Hepatocyte (in vitro differentiated cells): Measurements from ENCODE around the gene ADGRA1. TPM values are rescaled to one million over a fixed set of nuclear protein-coding genes. Genes with fewer than 3 reads are reported as not detected.
A peak's percentile ranks its signal among the peaks of the same experiment; 100 is the strongest.
"Not testable (repeated sequence)": the region's sequence is repeated elsewhere in the genome, so short reads cannot be mapped to it uniquely, and the experiment has no call there.

Experiments
- DNase-seq: peaks from one replicate; pipeline ENCODE4 v3.0.0-alpha.2; 2016; ENCODE audit warnings: low spot score
- H2AFZ ChIP-seq: fragments of 200-600 bp; sonication (generic); 2 replicates; pipeline ENCODE4 v1.6.0; 2016; ENCODE audit warnings: antibody characterized with exemption, mild to moderate bottlenecking
- H3K27ac ChIP-seq: fragments of 200-600 bp; sonication (generic); 2 replicates; pipeline ENCODE4 v1.5.1; 2016; ENCODE audit warnings: mild to moderate bottlenecking
- H3K27me3 ChIP-seq: fragments of 200-600 bp; sonication (generic); 2 replicates; pipeline ENCODE4 v1.6.1; 2016
- H3K36me3 ChIP-seq: fragments of 200-600 bp; sonication (generic); replicated peaks from 2 replicates; pipeline ENCODE4 v1.5.1; 2016; ENCODE audit warnings: low read depth; ENCODE audit not compliant: insufficient read depth
- H3K4me1 ChIP-seq: fragments of 200-600 bp; sonication (generic); 2 replicates; pipeline ENCODE4 v1.5.1; 2016; ENCODE audit warnings: mild to moderate bottlenecking, moderate library complexity; ENCODE audit not compliant: insufficient read depth
- H3K4me2 ChIP-seq: fragments of 200-600 bp; sonication (generic); 2 replicates; pipeline ENCODE4 v1.6.0; 2016
- H3K4me3 ChIP-seq: fragments of 200-600 bp; sonication (generic); 2 replicates; pipeline ENCODE4 v1.5.1; 2016; ENCODE audit warnings: mild to moderate bottlenecking
- H3K79me2 ChIP-seq: fragments of 200-600 bp; sonication (generic); 2 replicates; pipeline ENCODE4 v1.6.0; 2017; ENCODE audit warnings: mild to moderate bottlenecking
- H3K9me2 ChIP-seq: fragments of 200-600 bp; sonication (generic); replicated peaks from 2 replicates; pipeline ENCODE4 v1.6.0; 2017; ENCODE audit warnings: mild to moderate bottlenecking; ENCODE audit not compliant: insufficient read depth
- H3K9me3 ChIP-seq: fragments of 200-600 bp; sonication (generic); 2 replicates; pipeline ENCODE4 v1.5.1; 2016; ENCODE audit warnings: low read depth, mild to moderate bottlenecking
- H4K20me1 ChIP-seq: fragments of 200-600 bp; sonication (generic); 2 replicates; pipeline ENCODE4 v1.6.0; 2016; ENCODE audit warnings: mild to moderate bottlenecking; ENCODE audit not compliant: insufficient read depth, poor library complexity, severe bottlenecking
- CTCF ChIP-seq: fragments of 200-600 bp; sonication (generic); IDR thresholded peaks from 2 replicates; pipeline ENCODE4 v1.5.1; 2016; ENCODE audit warnings: antibody characterized with exemption, mild to moderate bottlenecking; ENCODE audit not compliant: poor library complexity
- EZH2 ChIP-seq: fragments of 200-600 bp; sonication (generic); IDR thresholded peaks from 2 replicates; pipeline ENCODE4 v1.6.1; 2016; ENCODE audit warnings: antibody characterized with exemption, mild to moderate bottlenecking, borderline replicate concordance
- EZH2phosphoT487 ChIP-seq: fragments of 200-600 bp; sonication (generic); IDR thresholded peaks from one replicate; pipeline ENCODE4 v1.6.1; 2018; ENCODE audit warnings: antibody characterized with exemption, mild to moderate bottlenecking, low read depth, moderate library complexity; ENCODE audit not compliant: unreplicated experiment, severe bottlenecking
- WGBS: methylation state at CpG from one replicate; pipeline ENCODE4 v1.1.6; 2016; ENCODE audit warnings: low lambda C conversion rate; ENCODE audit errors: missing lambda C conversion rate; 5-methylcytosine and 5-hydroxymethylcytosine counted together
- polyA plus RNA-seq: library from polyadenylated mRNA; unstranded; fragments of >200 nt; fragmentation: Nextera tagmentation; extraction: Ambion mirVana; gene quantifications from 2 replicates; pipeline ENCODE4 v1.2.1, GENCODE V29; 2016
- total RNA-seq: library from RNA; depleted of rRNA; stranded (reverse); fragments of >200 nt; gene quantifications from 2 replicates; pipeline ENCODE4 v1.2.3, GENCODE V29; 2014

The ADGRA1 gene
- total and polyA plus RNA-seq, 2 experiments from 2014 or later, result 0.47 TPM; not detected in 1

- Histone ChIP-seq H3K4me2 (no peak overlapping the region), H2AFZ (no peak overlapping the region), H3K4me3 (no peak overlapping the region), H3K79me2 (no peaks in the 10 kb centered on the region), H3K9me3 (no peaks in the 10 kb centered on the region), H3K27ac (peak overlapping the region; percentile 45), H3K4me1 (no peaks in the 10 kb centered on the region), H3K27me3 (no peaks in the 10 kb centered on the region), H3K9me2 (no peaks in the 10 kb centered on the region), H4K20me1 (no peaks in the 10 kb centered on the region), H3K36me3 (no peaks in the 10 kb centered on the region)
- WGBS, result 94% methylated on average over 12 of the region's 12 CpGs
- DNase-seq, result no peak
- no peak for TF ChIP-seq CTCF
- TF ChIP-seq EZH2, result no peak
- no peak for TF ChIP-seq EZH2phosphoT487
Measured at GRCh38 chr10:133150656-133151055, 62.9 kb downstream of the ADGRA1 start.

DNA sequence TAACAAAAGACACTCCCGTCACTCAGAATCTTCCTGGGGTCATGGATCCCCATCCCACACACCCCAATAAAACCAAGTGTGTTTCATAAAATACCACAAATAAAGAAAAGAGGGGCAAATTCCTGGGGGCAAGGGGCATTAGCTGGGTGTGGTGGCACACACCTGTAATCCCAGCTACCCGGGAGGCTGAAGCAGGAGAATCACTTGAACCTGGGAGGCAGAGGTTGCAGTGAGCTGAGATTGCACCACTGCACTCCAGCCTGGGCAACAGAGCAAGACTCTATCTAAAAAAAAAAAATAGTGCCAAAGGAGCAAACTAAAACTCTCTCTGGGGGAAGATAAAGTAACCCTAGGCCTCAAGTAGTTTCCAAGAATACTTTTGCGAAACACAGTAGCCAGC, 63.3 kb downstream of the ADGRA1 start:
- H3K9me3 ChIP-seq, H3K79me2 ChIP-seq, H4K20me1 ChIP-seq, H3K36me3 ChIP-seq, H3K4me3 ChIP-seq, H3K4me1 ChIP-seq, H3K27me3 ChIP-seq, H3K9me2 ChIP-seq, H2AFZ ChIP-seq, DNase-seq: not testable (repeated sequence)
- WGBS, result 77% methylated on average over 3 of the region's 3 CpGs
- peak overlapping the region; percentile 45 for H3K27ac ChIP-seq
- H3K4me2 ChIP-seq, result peak overlapping the region; percentile 19

- WGBS, result 18% methylated on average over 9 of the region's 9 CpGs
- no peaks in the 10 kb centered on the region for H3K9me3 ChIP-seq
- H3K4me1 ChIP-seq, result no peaks in the 10 kb centered on the region
- TF ChIP-seq EZH2 (no peak), CTCF (no peak), EZH2phosphoT487 (no peak)
- no peaks in the 10 kb centered on the region for H3K79me2 ChIP-seq
- peak overlapping the region; percentile 48 for H3K4me2 ChIP-seq
- peak overlapping the region; percentile 45 for H3K27ac ChIP-seq
- no peak for DNase-seq
- no peak overlapping the region for H3K4me3 ChIP-seq
- H3K27me3 ChIP-seq, result no peaks in the 10 kb centered on the region
- H3K9me2 ChIP-seq, result no peaks in the 10 kb centered on the region
- no peaks in the 10 kb centered on the region for H3K36me3 ChIP-seq
- no peaks in the 10 kb centered on the region for H4K20me1 ChIP-seq
- no peak overlapping the region for H2AFZ ChIP-seq
Measured at GRCh38 chr10:133151543-133151972, 63.8 kb downstream of the ADGRA1 start.

DNA sequence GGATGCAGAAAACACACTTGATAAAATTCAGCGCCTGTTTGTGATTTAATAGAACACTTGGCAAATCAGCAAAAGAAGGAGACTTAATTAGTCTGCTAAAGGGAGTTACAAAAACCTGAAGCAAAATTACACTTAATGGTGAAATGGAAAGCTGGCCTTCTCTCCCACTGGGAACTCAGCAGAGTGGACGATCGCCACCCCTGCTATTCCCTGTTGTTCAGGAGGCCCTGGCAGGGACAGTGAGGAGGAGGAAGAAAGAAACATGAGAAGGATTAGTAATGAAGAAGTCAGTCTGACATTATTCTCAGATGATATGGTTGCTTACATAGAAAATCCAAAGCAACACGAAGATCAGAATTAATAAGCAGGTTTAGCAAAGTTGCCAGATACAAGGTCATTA, 66.7 kb downstream of the ADGRA1 start:
- no peaks in the 10 kb centered on the region for H3K9me2 ChIP-seq
- TF ChIP-seq EZH2phosphoT487, result no peak
- TF ChIP-seq CTCF, result no peak
- no peak for TF ChIP-seq EZH2
- H3K79me2 ChIP-seq, result no peaks in the 10 kb centered on the region
- H3K27me3 ChIP-seq, result no peaks in the 10 kb centered on the region
- H2AFZ ChIP-seq, result no peak overlapping the region
- no peaks in the 10 kb centered on the region for H4K20me1 ChIP-seq
- no peaks in the 10 kb centered on the region for H3K9me3 ChIP-seq
- H3K27ac ChIP-seq, result no peak overlapping the region
- no peak overlapping the region for H3K4me3 ChIP-seq
- no peak for DNase-seq
- 83% methylated on average over 4 of the region's 4 CpGs for WGBS
- H3K4me1 ChIP-seq, result peaks cover 8% of the 10 kb centered on the region
- H3K36me3 ChIP-seq, result no peaks in the 10 kb centered on the region
- no peak overlapping the region for H3K4me2 ChIP-seq
